ENCODE results near the gene EXD1. TPM values are rescaled to one million over a fixed set of nuclear protein-coding genes. Genes with fewer than 3 reads are reported as not detected.
"Not testable (repeated sequence)": the region's sequence is repeated elsewhere in the genome, so short reads cannot be mapped to it uniquely, and the experiment has no call there.

The EXD1 gene
- total RNA-seq, 3 donors from 2014 or later, result not detected

DNA sequence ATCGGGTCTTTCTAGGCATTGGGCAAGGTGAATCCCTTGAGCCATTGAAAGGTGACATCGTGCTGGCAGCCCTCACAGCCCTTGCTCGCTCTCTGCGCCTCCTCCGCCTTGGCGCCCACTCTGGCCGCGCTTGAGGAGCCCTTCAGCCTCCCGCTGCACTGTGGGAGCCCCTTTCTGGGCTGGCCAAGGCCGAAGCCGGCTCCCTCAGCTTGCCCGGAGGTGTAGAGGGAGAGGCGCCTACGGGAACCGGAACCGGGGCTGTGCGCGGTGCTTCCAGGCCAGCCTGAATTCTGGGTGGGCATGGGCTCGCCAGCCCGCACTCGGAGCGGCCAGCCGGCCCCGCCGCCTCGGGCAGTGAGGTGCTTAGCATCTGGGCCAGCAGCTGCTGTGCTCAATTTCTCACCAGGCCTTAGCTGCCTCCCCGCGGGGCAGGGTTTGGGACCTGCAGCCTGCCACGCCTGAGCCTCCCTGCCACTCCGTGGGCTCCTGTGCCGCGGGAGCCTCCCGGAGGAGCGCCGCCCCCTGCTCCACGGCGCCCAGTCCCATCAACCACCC is 79.0 kb downstream of the EXD1 start:
- no peaks in the 10 kb centered on the region for H3K4me1 ChIP-seq
- H3K4me3 ChIP-seq, result no peak overlapping the region
- H3K27me3 ChIP-seq, result no peaks in the 10 kb centered on the region
- no peaks in the 10 kb centered on the region for H3K36me3 ChIP-seq
- H3K9me3 ChIP-seq, result no peaks in the 10 kb centered on the region
- H3K27ac ChIP-seq, result no peak overlapping the region
- TF ChIP-seq POLR2A (IDR thresholded peaks at IDR 0.05), result no peak
- DNase-seq (ENCODE audit: low spot score in 2 of 2), result no peak
- intact Hi-C loops (cut with DNase I; ENCODE audit: low total_unique reads), result no loop called here

DNA sequence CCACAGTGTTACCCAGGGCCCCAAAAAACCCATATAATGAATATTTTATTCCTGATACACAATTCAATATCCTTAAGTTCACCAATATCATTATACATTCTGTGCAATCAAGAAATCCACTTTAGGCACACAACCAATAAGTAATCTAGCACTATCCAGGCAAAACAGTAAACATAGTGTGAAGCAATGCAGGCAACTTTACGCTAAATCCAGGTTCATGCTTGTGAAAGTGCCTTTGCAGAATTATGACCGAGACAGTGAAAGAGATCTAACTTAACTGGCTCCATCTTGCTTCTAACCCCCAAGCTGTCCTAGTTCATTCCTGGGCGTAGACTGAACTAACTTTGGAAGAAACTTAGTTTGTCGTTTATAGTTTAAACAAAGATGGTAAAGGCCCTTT is 80.3 kb downstream of the EXD1 start:
- no peaks in the 10 kb centered on the region for H3K4me1 ChIP-seq
- no peaks in the 10 kb centered on the region for H3K27me3 ChIP-seq
- no peak overlapping the region for H3K27ac ChIP-seq
- no peak for TF ChIP-seq POLR2AphosphoS5 (IDR thresholded peaks at IDR 0.05)
- TF ChIP-seq, protein P1, sequence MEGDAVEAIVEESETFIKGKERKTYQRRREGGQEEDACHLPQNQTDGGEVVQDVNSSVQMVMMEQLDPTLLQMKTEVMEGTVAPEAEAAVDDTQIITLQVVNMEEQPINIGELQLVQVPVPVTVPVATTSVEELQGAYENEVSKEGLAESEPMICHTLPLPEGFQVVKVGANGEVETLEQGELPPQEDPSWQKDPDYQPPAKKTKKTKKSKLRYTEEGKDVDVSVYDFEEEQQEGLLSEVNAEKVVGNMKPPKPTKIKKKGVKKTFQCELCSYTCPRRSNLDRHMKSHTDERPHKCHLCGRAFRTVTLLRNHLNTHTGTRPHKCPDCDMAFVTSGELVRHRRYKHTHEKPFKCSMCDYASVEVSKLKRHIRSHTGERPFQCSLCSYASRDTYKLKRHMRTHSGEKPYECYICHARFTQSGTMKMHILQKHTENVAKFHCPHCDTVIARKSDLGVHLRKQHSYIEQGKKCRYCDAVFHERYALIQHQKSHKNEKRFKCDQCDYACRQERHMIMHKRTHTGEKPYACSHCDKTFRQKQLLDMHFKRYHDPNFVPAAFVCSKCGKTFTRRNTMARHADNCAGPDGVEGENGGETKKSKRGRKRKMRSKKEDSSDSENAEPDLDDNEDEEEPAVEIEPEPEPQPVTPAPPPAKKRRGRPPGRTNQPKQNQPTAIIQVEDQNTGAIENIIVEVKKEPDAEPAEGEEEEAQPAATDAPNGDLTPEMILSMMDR (IDR thresholded peaks at IDR 0.05), result no peak
- no peak for TF ChIP-seq POLR2A (IDR thresholded peaks at IDR 0.05)
- DNase-seq (ENCODE audit: low spot score in 2 of 2), result no peak
- intact Hi-C loops (cut with DNase I; ENCODE audit: low total_unique reads), result no loop called here
- H3K9me3 ChIP-seq, result no peaks in the 10 kb centered on the region
- no peak overlapping the region for H3K4me3 ChIP-seq
- no peaks in the 10 kb centered on the region for H3K36me3 ChIP-seq

DNA sequence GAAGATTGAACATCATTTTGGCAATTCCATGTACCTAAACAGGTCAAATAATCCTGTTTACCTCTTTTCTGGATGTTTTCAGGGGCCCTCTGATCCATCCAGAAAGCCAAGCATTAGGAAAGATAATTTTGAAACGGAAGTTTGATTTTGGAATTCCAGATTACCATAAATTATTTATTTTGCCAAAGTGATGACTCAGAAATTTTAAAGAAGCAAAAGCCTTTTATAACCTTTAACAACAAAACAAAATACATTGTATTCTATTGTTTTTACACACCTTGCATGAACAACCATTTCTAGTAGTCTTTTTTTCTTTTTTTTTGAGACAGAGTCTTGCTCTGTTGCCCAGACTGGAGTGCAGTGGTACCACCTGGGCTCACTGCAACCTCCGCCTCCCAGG is 82.5 kb downstream of the EXD1 start:
- Histone ChIP-seq H3K36me3 (no peaks in the 10 kb centered on the region), H3K27ac (no peak overlapping the region), H3K4me1 (no peaks in the 10 kb centered on the region), H3K9me3 (no peaks in the 10 kb centered on the region), H3K27me3 (no peaks in the 10 kb centered on the region), H3K4me3 (no peak overlapping the region)
- DNase-seq (ENCODE audit: low spot score in 2 of 2), result no peak
- TF ChIP-seq, protein P1 (IDR thresholded peaks at IDR 0.05), result no peak
- TF ChIP-seq POLR2AphosphoS5 (IDR thresholded peaks at IDR 0.05), result no peak
- TF ChIP-seq POLR2A (IDR thresholded peaks at IDR 0.05), result no peak
- intact Hi-C loops (cut with DNase I; ENCODE audit: low total_unique reads), result no loop called here

DNA sequence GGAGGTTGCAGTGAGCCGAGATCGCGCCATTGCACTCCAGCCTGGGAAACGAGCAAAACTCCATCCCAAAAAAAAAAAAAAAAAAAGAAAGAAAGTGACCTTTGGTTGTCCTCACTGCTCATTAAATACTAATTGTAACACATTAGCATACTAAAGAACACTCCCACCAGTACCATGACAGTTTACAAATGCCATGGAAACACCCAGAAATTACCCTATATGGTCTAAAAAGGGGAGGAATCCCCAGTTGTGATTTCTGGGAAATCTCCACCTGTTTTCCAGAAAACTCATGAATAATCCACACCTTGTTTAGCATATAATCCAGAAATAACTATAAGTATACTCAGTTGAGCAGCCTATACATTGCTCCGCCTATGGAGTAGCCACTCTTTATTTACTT is 90.9 kb downstream of the EXD1 start:
- intact Hi-C loops (cut with DNase I; ENCODE audit: low total_unique reads), result no loop called here
- Histone ChIP-seq H3K36me3 (no peaks in the 10 kb centered on the region), H3K4me1 (no peaks in the 10 kb centered on the region), H3K9me3 (no peaks in the 10 kb centered on the region), H3K4me3 (no peak overlapping the region), H3K27ac (no peak overlapping the region), H3K27me3 (no peaks in the 10 kb centered on the region)
- TF ChIP-seq POLR2A (IDR thresholded peaks at IDR 0.05) (no peak), POLR2AphosphoS5 (IDR thresholded peaks at IDR 0.05) (no peak)
- TF ChIP-seq, protein P1 (IDR thresholded peaks at IDR 0.05), result no peak
- DNase-seq (ENCODE audit: low spot score in 2 of 2), result no peak

DNA sequence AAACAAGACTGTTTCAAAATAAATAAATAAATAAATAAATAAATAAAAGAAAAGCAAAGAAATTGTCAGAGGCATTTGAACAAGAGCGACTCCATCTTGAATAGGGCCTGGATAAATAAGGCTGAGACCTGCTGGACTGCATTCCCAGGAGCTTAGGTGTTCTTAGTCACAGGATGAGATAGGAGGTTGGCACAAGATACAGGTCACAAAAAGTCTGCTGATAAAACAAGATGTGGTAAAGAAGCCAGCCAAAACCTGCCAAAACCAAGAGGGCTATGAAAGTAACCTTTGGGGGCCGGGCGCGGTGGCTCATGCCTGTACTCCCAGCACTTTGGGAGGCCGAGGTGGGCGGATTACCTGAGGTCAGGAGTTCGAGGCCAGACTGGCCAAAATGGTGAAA is 91.4 kb downstream of the EXD1 start:
- H3K27ac ChIP-seq; intact Hi-C loops (cut with DNase I; ENCODE audit: low total_unique reads); H3K36me3 ChIP-seq; H3K4me3 ChIP-seq; H3K9me3 ChIP-seq; H3K27me3 ChIP-seq; DNase-seq (ENCODE audit: low spot score in 2 of 2); H3K4me1 ChIP-seq: not testable (repeated sequence)

DNA sequence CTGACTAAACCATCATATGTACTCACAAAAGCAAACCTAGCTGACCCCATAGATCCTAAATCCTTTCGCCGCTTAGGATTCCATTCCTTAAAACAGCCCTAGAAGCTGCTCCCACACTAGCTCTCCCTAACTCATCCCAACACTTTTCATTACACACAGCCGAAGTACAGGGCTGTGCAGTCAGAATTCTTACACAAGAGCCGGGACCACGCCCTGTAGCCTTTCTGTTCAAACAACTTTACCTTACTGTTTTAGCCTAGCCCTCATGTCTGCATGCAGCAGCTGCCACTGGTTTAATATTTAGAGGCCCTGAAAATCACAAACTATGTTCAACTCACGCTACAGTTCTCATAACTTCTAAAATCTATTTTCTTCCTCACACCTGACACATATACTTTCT is 95.0 kb downstream of the EXD1 start:
- not testable (repeated sequence) for H3K27me3 ChIP-seq, H3K4me3 ChIP-seq, H3K4me1 ChIP-seq

DNA sequence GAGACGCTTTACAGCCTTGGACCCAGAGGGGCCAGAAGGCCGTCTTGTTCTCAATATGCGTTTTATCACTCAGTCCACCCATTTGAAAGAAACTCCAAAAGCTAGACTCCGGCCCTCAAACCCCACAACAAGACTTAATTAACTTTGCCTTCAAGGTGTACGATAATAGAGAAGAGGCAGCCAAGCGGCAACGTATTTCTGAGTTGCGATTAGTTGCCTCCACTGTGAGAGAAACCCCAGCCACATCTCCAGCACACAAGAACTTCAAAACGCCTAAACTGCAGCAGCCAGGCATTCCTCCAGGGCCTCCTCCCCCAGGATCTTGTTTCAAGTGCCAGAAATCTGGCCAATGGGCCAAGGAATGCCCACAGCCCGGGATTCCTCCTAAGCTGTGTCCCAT is 97.1 kb downstream of the EXD1 start:
- no peaks in the 10 kb centered on the region for H3K36me3 ChIP-seq
- H3K4me1 ChIP-seq, result no peaks in the 10 kb centered on the region
- TF ChIP-seq, protein P1 (IDR thresholded peaks at IDR 0.05), result no peak
- TF ChIP-seq POLR2A (IDR thresholded peaks at IDR 0.05) (no peak), POLR2AphosphoS5 (IDR thresholded peaks at IDR 0.05) (no peak)
- intact Hi-C loops (cut with DNase I; ENCODE audit: low total_unique reads), result no loop called here
- no peak for DNase-seq (ENCODE audit: low spot score in 2 of 2)
- no peak overlapping the region for H3K4me3 ChIP-seq
- no peaks in the 10 kb centered on the region for H3K27me3 ChIP-seq
- peaks cover 0 to 6% of the 10 kb centered on the region in 2 donors for H3K9me3 ChIP-seq
- no peak overlapping the region for H3K27ac ChIP-seq

More for the DNA sequence above, 95.0 kb downstream of the EXD1 start:
- intact Hi-C loops (cut with DNase I; ENCODE audit: low total_unique reads); H3K27ac ChIP-seq; DNase-seq (ENCODE audit: low spot score in 2 of 2); H3K36me3 ChIP-seq; H3K9me3 ChIP-seq: not testable (repeated sequence)

Data from breast epithelium (tissue), 4 donors.